Memory B cell (primary cell): ENCODE results near the gene SLC37A1.

Experiments
- ATAC-seq: fragments of 150-1000 bp; cut with Tn5 transposase; 2 replicates; pipeline ENCODE4 v1.10.0; 2021; ENCODE audit warnings: low read depth, mild to moderate bottlenecking, moderate library complexity
- DNase-seq, 2 donors: peaks; one replicate each; pipeline ENCODE4 v3.0.0; 2022; ENCODE audit warnings: low spot score in 2 of 2
- H3K27ac Mint-ChIP-seq: one replicate; pipeline ENCODE4 v1.8.0; 2022; ENCODE audit warnings: mild to moderate bottlenecking, moderate library complexity, mixed read lengths
- H3K27me3 Mint-ChIP-seq: one replicate; pipeline ENCODE4 v1.8.0; 2022; ENCODE audit warnings: mixed read lengths
- H3K36me3 Mint-ChIP-seq: one replicate; pipeline ENCODE4 v1.8.0; 2022; ENCODE audit warnings: mild to moderate bottlenecking, mixed read lengths
- H3K4me1 Mint-ChIP-seq: one replicate; pipeline ENCODE4 v1.8.0; 2022; ENCODE audit warnings: mixed read lengths
- H3K4me3 Mint-ChIP-seq: one replicate; pipeline ENCODE4 v1.8.0; 2022; ENCODE audit warnings: mild to moderate bottlenecking, moderate library complexity, mixed read lengths
- H3K9me3 Mint-ChIP-seq: one replicate; pipeline ENCODE4 v1.8.0; 2022; ENCODE audit warnings: mixed read lengths

SLC37A1 gene

DNA sequence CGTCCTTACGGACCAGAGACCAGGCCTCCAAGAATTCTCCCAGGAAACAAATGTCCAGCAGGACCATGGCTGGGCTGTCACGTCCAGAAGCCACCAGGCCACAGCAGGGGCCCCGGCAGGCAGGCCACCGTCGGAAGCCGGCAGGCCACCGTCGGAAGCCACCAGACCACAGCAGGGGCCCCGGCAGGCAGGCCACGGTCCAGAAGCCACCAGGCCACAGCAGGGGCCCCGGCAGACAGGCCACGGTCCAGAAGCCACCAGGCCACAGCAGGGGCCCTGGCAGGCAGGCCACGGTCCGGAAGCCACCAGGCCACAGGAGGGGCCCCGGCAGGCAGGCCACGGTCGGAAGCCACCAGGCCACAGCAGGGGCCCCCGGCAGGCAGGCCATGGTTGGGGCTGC is 72.8 kb downstream of the SLC37A1 start:
- Mint-ChIP-seq H3K4me3 (no peak overlapping the region), H3K27me3 (no peaks in the 10 kb centered on the region), H3K27ac (no peak overlapping the region), H3K9me3 (no peaks in the 10 kb centered on the region), H3K36me3 (no peaks in the 10 kb centered on the region), H3K4me1 (peaks cover 7% of the 10 kb centered on the region)
- ATAC-seq (no peak), DNase-seq (no peak)

DNA sequence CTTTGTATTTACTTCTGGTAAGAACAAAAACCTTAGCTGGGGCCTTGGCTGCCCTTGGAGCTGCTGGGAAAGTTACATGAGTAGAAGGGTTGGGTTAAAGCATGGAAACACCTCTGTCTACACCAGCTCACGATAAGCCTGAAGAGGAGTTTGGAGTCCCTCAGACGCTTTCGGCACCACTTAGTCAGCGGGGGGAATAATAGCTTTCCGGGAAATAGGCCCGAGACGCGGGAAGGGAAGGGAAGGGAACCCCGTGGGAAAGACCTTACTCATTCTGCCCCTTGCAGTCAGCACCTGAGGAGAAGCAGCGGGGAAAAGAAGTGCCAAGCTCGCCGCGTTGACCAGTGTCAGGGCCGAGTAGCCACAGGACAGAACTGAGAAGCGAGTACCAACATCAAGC is 73.4 kb downstream of the SLC37A1 start:
- no peaks in the 10 kb centered on the region for H3K36me3 Mint-ChIP-seq
- peaks cover under 1% of the 10 kb centered on the region for H3K27me3 Mint-ChIP-seq
- H3K4me1 Mint-ChIP-seq: peaks cover 7% of the 10 kb centered on the region
- H3K9me3 Mint-ChIP-seq: no peaks in the 10 kb centered on the region
- no peak for DNase-seq
- no peak for ATAC-seq
- H3K27ac Mint-ChIP-seq: no peak overlapping the region
- no peak overlapping the region for H3K4me3 Mint-ChIP-seq

- peak; percentile 62 for ATAC-seq
- H3K36me3 Mint-ChIP-seq: no peaks in the 10 kb centered on the region
- H3K27ac Mint-ChIP-seq: no peak overlapping the region
- H3K9me3 Mint-ChIP-seq: no peaks in the 10 kb centered on the region
- H3K4me1 Mint-ChIP-seq: peaks cover 15% of the 10 kb centered on the region
- H3K4me3 Mint-ChIP-seq: no peak overlapping the region
- DNase-seq: no peak
- peaks cover 8% of the 10 kb centered on the region for H3K27me3 Mint-ChIP-seq
Observed at GRCh38 chr21:42590431-42591131, 76.9 kb downstream of the SLC37A1 start.

- no peaks in the 10 kb centered on the region for H3K36me3 Mint-ChIP-seq
- no peak overlapping the region for H3K4me3 Mint-ChIP-seq
- no peaks in the 10 kb centered on the region for H3K9me3 Mint-ChIP-seq
- H3K27ac Mint-ChIP-seq: no peak overlapping the region
- peaks cover 15% of the 10 kb centered on the region for H3K4me1 Mint-ChIP-seq
- ATAC-seq: no peak
- peaks cover 9% of the 10 kb centered on the region for H3K27me3 Mint-ChIP-seq
- DNase-seq: no peak
Observed at GRCh38 chr21:42591170-42591869, 77.7 kb downstream of the SLC37A1 start.

DNA sequence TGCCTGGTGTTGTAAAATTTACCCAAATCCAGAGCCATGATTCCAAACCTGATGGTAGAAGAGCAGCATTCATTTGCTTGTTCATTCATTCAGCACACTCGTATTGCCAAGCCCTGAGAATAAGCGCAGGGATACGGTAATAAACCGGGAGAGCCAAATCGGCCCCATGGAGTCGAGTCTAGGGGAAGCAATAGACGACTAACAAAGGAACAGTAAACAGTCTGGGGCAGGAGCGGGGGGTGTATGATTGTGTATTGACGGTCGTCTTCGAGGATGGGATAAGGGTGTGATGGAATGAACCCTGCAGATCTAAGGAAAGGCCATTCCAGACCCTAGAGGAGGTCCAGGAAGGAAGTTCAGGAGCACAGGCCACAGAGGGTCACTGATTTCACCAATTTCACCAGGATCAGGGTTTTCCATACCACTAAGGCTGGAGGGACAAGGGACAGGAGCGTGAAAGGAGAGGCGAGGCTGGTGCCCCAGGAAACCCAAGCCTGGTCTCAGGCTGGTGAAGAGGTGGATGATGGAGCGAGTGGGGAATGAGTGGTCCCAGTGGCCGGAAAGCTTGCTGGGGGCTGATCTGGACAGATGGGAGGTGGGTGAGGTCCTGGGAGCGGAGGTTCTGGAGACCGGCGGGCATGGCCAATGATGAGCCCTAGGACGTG is 78.6 kb downstream of the SLC37A1 start:
- DNase-seq (no peak), ATAC-seq (no peak)
- Mint-ChIP-seq H3K4me3 (no peak overlapping the region), H3K27ac (no peak overlapping the region), H3K9me3 (no peaks in the 10 kb centered on the region), H3K36me3 (no peaks in the 10 kb centered on the region), H3K4me1 (peaks cover 13% of the 10 kb centered on the region), H3K27me3 (peaks cover 12% of the 10 kb centered on the region)

DNA sequence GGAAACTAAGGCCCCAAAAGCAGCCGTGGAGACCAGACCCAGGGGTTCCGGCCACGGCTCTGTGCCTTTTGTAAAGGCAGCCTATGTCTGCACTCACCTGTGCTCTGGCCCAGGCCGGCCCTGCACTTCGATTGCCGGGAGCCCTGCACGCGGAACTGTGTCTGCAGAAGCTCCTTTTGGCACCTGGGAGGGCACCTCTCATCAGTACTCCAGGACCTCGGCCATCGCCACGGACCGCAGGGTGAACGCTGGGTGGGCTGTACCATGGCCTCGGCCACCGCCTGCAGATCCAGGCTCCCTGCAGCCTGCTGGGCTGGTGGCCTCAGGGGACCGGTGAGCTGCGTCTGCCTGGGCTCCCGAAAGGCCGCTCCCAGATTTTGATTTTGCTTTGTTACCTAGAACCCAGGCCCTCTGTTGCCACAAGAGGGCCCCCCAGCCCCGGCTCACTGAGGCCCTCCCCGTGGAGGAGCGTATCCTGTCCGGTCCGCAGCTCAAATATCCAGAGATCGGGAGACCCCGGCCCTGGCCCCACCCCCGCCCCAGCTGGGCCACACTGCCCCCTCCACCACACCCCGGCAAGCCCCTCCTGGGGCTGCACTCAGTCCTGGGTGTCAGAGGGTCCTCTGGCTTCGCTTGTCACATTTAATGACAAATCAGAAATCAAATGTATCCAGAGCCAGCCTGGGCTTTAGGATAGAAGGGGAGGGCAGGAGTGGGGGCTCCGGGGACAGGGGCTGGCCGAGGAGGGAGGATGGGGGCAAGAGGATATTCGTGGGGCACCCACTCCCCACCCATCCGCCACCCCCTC is 79.6 kb downstream of the SLC37A1 start:
- H3K27ac Mint-ChIP-seq: no peak overlapping the region
- H3K27me3 Mint-ChIP-seq: peaks cover 14% of the 10 kb centered on the region
- no peak overlapping the region for H3K4me3 Mint-ChIP-seq
- H3K9me3 Mint-ChIP-seq: no peaks in the 10 kb centered on the region
- ATAC-seq (peak; percentile 86), DNase-seq (peak; percentile 41 to 55)
- H3K4me1 Mint-ChIP-seq: peaks cover 13% of the 10 kb centered on the region
- no peaks in the 10 kb centered on the region for H3K36me3 Mint-ChIP-seq

GRCh38 chr21:42594616-42595282 is 81.1 kb downstream of the SLC37A1 start:
- DNase-seq (no peak), ATAC-seq (no peak)
- Mint-ChIP-seq H3K9me3 (no peaks in the 10 kb centered on the region), H3K36me3 (no peaks in the 10 kb centered on the region), H3K4me3 (no peak overlapping the region), H3K27ac (no peak overlapping the region), H3K4me1 (peaks cover 13% of the 10 kb centered on the region), H3K27me3 (peaks cover 21% of the 10 kb centered on the region)

- H3K9me3 Mint-ChIP-seq: no peaks in the 10 kb centered on the region
- no peaks in the 10 kb centered on the region for H3K36me3 Mint-ChIP-seq
- H3K4me3 Mint-ChIP-seq: no peak overlapping the region
- no peak overlapping the region for H3K27ac Mint-ChIP-seq
- DNase-seq (no peak), ATAC-seq (no peak)
- H3K27me3 Mint-ChIP-seq: peaks cover 21% of the 10 kb centered on the region
- peaks cover 13% of the 10 kb centered on the region for H3K4me1 Mint-ChIP-seq
Observed at GRCh38 chr21:42595283-42596187, 81.9 kb downstream of the SLC37A1 start.

- Mint-ChIP-seq H3K4me3 (no peak overlapping the region), H3K9me3 (no peaks in the 10 kb centered on the region), H3K27ac (no peak overlapping the region), H3K4me1 (peaks cover 8% of the 10 kb centered on the region), H3K27me3 (peaks cover 21% of the 10 kb centered on the region), H3K36me3 (no peaks in the 10 kb centered on the region)
- ATAC-seq: no peak
- DNase-seq: no peak
Observed at GRCh38 chr21:42596657-42597056, 83.0 kb downstream of the SLC37A1 start.

GRCh38 chr21:42597487-42598158 is 84.0 kb downstream of the SLC37A1 start:
- DNase-seq: no peak
- Mint-ChIP-seq H3K4me1 (peaks cover 2% of the 10 kb centered on the region), H3K9me3 (no peaks in the 10 kb centered on the region), H3K27ac (no peak overlapping the region), H3K36me3 (no peaks in the 10 kb centered on the region), H3K4me3 (no peak overlapping the region), H3K27me3 (peaks cover 16% of the 10 kb centered on the region)
- no peak for ATAC-seq

DNA sequence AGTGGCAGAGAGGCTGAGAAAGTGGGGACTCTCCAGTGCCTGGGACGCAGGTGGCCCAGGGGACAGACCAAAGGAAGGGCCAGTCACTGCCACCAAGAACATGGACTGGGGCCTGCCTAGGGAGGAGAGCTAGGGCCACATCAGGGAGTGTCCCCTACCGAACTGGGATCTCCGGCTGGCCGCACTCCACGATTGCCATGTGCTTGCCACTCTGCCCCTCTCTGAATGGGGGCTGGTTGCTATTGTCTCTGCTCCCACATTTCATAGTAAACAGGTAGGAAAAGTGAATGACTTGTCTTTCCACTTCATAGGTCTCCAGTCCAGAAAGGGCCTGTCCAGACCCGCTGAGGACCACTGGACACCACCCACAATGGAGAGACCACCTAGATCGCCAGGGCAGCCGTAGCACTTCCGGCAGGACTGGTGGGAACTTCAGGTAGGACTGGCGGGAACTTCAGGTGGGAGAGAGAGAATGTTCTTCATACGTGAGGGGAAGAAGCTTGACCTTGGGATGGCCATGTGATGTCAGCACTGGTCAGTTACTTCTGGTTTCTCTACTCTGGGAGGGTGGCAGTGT is 84.6 kb downstream of the SLC37A1 start:
- Mint-ChIP-seq H3K4me3 (no peak overlapping the region), H3K9me3 (no peaks in the 10 kb centered on the region), H3K27me3 (peaks cover 17% of the 10 kb centered on the region), H3K4me1 (no peaks in the 10 kb centered on the region), H3K36me3 (no peaks in the 10 kb centered on the region), H3K27ac (no peak overlapping the region)
- no peak for DNase-seq
- ATAC-seq: no peak

GRCh38 chr21:42599486-42599885 is 85.8 kb downstream of the SLC37A1 start:
- H3K27me3 Mint-ChIP-seq: peaks cover 19% of the 10 kb centered on the region
- no peak overlapping the region for H3K27ac Mint-ChIP-seq
- peaks cover 6% of the 10 kb centered on the region for H3K9me3 Mint-ChIP-seq
- no peaks in the 10 kb centered on the region for H3K4me1 Mint-ChIP-seq
- no peak overlapping the region for H3K4me3 Mint-ChIP-seq
- no peak for DNase-seq
- ATAC-seq: no peak
- H3K36me3 Mint-ChIP-seq: no peaks in the 10 kb centered on the region
